ENCODE results near the gene PIGX.

The PIGX gene

GRCh38 chr3:196689941-196690660, 22.1 kb upstream of the PIGX start:
- no peak for DNase-seq (ENCODE audit: low read depth)
- TF ChIP-seq CTCF (IDR thresholded peaks at IDR 0.05; ENCODE audit: control insufficient read depth, insufficient read depth, low read depth, low read length, missing control alignments), result no peak
- H3K4me3 ChIP-seq (ENCODE audit: control insufficient read depth, low read depth, low read length), result no peak overlapping the region

- DNase-seq (ENCODE audit: low read depth), result no peak
- no peak for TF ChIP-seq CTCF (IDR thresholded peaks at IDR 0.05; ENCODE audit: control insufficient read depth, insufficient read depth, low read depth, low read length, missing control alignments)
These were observed 20.8 kb upstream of the PIGX start for GRCh38 chr3:196691386-196691785.

GRCh38 chr3:196694202-196694638, 18.0 kb upstream of the PIGX start:
- TF ChIP-seq CTCF (IDR thresholded peaks at IDR 0.05; ENCODE audit: control insufficient read depth, insufficient read depth, low read depth, low read length, missing control alignments), result peak; percentile 19
- no peak overlapping the region for H3K4me3 ChIP-seq (ENCODE audit: control insufficient read depth, low read depth, low read length)
- no peak for DNase-seq (ENCODE audit: low read depth)

More at GRCh38 chr3:196691386-196691785, 20.8 kb upstream of the PIGX start:
- no peak overlapping the region for H3K4me3 ChIP-seq (ENCODE audit: control insufficient read depth, low read depth, low read length)

- no peak for TF ChIP-seq CTCF (IDR thresholded peaks at IDR 0.05; ENCODE audit: control insufficient read depth, insufficient read depth, low read depth, low read length, missing control alignments)
- no peak for DNase-seq (ENCODE audit: low read depth)
- H3K4me3 ChIP-seq (ENCODE audit: control insufficient read depth, low read depth, low read length), result no peak overlapping the region
These were observed 17.0 kb upstream of the PIGX start for GRCh38 chr3:196694941-196695848.

- DNase-seq (ENCODE audit: low read depth), result no peak
- no peak for TF ChIP-seq CTCF (IDR thresholded peaks at IDR 0.05; ENCODE audit: control insufficient read depth, insufficient read depth, low read depth, low read length, missing control alignments)
- H3K4me3 ChIP-seq (ENCODE audit: control insufficient read depth, low read depth, low read length), result no peak overlapping the region
These were observed 16.3 kb upstream of the PIGX start for GRCh38 chr3:196695849-196696226.

GRCh38 chr3:196697270-196697669, 14.9 kb upstream of the PIGX start:
- no peak overlapping the region for H3K4me3 ChIP-seq (ENCODE audit: control insufficient read depth, low read depth, low read length)
- no peak for TF ChIP-seq CTCF (IDR thresholded peaks at IDR 0.05; ENCODE audit: control insufficient read depth, insufficient read depth, low read depth, low read length, missing control alignments)
- DNase-seq (ENCODE audit: low read depth), result no peak
